Measurements from ENCODE around the gene CCT8L2.
"Not testable (repeated sequence)": the region's sequence is repeated elsewhere in the genome, so short reads cannot be mapped to it uniquely, and the experiment has no call there.

Gene CCT8L2

GRCh38 chr22:16602728-16603447 is 10.3 kb upstream of the CCT8L2 start:
- DNase-seq, H3K9me3 Mint-ChIP-seq, H3K27ac Mint-ChIP-seq, H3K36me3 Mint-ChIP-seq, H3K4me3 Mint-ChIP-seq, H3K4me1 Mint-ChIP-seq, CTCF ChIA-PET: not testable (repeated sequence)
- peaks cover 48% of the 10 kb centered on the region for H3K27me3 Mint-ChIP-seq

GRCh38 chr22:16602224-16602727 is 9.7 kb upstream of the CCT8L2 start:
- DNase-seq, H3K9me3 Mint-ChIP-seq, H3K4me3 Mint-ChIP-seq, H3K4me1 Mint-ChIP-seq, H3K36me3 Mint-ChIP-seq, H3K27ac Mint-ChIP-seq, CTCF ChIA-PET: not testable (repeated sequence)
- H3K27me3 Mint-ChIP-seq = peaks cover 48% of the 10 kb centered on the region

DNA sequence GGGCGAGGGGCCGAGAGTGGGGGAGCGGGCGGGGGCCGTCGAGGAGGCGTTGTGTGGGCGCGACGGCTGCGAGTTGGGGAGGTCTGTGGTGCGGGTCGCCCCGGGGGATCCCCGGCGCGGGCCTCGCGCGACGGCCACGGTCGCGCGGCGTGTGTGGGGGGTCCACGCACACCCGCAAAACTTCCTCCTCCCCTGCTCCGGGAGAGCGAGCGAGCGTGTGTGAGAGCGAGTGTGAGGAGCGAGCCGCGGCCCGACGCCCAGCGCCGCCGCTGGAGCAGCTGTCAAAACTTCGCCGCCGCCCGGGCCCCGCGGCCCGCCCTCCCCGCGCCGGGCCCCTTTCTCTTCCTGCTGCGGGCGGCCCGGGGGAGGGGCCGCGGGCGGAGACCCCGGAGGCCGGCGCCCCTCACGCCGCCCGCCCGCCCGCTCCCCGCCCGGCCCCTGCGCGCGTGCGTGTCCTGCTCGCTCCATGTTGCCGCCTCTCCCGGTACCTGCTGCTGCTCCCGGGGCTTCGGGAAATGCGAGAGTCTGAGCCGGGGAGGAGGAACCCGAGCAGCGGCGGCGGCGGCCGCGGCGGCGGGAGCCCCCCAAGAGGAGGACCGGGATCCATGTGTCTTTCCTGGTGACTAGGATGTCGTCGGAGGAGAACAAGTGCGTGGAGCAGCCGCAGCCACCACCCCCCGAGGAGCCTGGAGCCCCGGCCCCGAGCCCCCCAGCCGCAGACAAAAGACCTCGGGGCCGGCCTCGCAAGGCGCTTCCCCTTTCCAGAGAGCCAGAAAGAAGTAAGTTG is 9.0 kb upstream of the CCT8L2 start:
- CTCF ChIA-PET = no interaction called here
- Mint-ChIP-seq H3K27ac (no peak overlapping the region), H3K36me3 (peaks cover 3% of the 10 kb centered on the region), H3K9me3 (no peaks in the 10 kb centered on the region), H3K4me3 (no peak overlapping the region), H3K4me1 (peaks cover 5% of the 10 kb centered on the region), H3K27me3 (peaks cover 48% of the 10 kb centered on the region)
- no peak for DNase-seq

DNA sequence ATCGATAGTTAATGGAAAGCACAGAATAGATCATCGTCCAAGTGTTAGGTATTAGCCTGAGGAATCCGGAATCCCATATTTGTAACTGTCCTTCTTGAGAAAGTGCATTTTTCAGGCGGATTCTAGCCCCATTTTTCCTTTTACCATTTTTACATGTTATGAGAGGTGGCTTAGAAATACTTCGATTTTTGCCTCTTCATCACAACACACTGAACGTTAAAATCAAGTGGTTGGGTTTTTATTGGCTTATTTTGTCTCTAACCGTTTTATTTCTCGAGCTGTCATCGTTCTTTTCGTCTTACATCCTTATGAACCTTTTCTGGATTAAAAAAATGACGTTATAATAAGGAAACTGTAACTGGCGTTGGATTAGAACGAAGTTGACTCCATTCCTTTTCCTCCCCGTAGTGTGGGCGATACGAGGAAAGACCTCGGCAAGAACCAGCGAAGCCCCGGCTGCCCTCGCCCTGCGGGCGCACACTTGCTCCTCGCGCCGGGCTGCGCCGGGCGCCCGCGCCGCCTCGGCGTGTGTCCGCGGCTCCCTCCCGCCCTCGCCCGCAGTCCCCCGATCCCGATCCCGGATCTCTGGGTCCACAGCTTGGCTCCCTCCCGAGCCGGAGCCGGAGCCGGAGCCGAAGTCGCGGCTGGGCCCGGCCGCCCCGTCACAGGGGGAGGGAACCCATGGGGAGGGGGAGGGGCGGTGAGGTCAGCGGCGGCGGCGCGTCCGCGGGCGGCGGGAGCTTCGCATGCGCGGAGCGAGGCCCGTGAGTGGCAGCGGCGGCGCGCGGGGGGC is 8.2 kb upstream of the CCT8L2 start:
- CTCF ChIA-PET, H3K4me1 Mint-ChIP-seq, H3K9me3 Mint-ChIP-seq, H3K36me3 Mint-ChIP-seq, H3K27ac Mint-ChIP-seq: not testable (repeated sequence)
- DNase-seq = peak; percentile 25
- Mint-ChIP-seq H3K27me3 (peaks cover 48% of the 10 kb centered on the region), H3K4me3 (peak overlapping the region; percentile 28)

DNA sequence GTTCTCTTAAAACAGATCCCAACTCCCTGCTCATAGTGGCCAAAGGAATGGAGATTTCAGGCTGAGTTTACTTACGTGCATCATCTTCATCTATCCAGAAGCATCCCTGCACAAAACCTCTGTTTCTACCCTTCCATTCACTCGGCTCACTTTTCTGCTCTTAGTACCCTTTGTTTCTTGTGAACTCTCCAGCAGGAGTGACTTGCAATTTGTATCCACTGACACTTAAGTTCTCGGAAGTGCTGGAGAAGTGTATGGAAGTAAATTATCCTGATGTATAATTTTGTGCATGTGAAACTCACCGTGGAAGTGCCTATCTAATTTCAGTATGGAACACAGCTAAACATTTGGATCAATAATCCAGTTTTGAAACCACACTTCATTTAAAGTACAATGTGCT is 7.0 kb upstream of the CCT8L2 start:
- H3K9me3 Mint-ChIP-seq, H3K36me3 Mint-ChIP-seq, H3K4me3 Mint-ChIP-seq, DNase-seq, H3K27ac Mint-ChIP-seq, H3K4me1 Mint-ChIP-seq, CTCF ChIA-PET: not testable (repeated sequence)
- H3K27me3 Mint-ChIP-seq = peaks cover 47% of the 10 kb centered on the region

DNA sequence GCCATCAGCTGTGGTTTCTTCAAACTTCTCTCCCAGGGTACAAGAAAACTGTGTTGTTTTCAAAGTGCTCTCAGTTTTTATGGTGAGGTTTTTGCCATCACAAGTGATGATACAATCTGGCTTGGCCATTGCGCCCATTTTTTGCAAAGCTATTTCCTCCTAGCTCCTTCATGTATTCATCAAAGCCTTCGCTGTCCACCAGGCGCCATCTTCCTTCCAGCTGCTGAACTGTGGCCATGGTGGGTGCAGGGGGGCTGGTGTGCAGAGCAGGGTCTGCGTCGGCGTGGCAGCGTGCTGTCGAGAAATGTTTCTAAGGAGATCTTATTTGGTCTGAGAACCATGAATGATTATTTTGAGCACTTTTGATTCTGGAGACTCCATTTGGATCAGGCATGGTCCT is 2.6 kb upstream of the CCT8L2 start:
- not testable (repeated sequence) for H3K36me3 Mint-ChIP-seq

DNA sequence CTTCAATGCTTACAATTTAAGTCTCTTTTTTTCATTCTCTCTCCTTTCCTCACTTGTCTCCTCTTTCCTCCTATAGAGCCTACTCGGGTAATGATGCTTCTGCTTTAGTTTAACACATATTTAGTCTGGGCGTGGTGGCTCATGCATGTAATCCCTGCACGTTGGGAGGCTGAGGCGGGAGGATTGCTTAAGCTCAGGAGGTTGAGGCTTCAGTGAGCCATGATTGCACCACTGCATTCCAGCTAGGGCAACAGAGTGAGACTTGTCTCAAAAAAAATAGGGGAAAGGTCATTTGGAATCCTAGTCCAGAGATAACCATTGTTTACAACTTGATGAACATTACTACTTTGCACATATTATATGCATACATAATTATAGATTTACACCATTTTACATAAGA is 1.4 kb upstream of the CCT8L2 start:
- CTCF ChIA-PET = no interaction called here

More for the DNA sequence above, 2.6 kb upstream of the CCT8L2 start:
- H3K4me1 Mint-ChIP-seq, H3K9me3 Mint-ChIP-seq, H3K4me3 Mint-ChIP-seq, H3K27ac Mint-ChIP-seq, H3K27me3 Mint-ChIP-seq, CTCF ChIA-PET, DNase-seq: not testable (repeated sequence)

GRCh38 chr22:16592231-16592630 is 379 bp downstream of the CCT8L2 start:
- DNase-seq, H3K27me3 Mint-ChIP-seq, H3K9me3 Mint-ChIP-seq, H3K4me1 Mint-ChIP-seq, H3K4me3 Mint-ChIP-seq, CTCF ChIA-PET, H3K27ac Mint-ChIP-seq, H3K36me3 Mint-ChIP-seq: not testable (repeated sequence)

More for the DNA sequence above, 1.4 kb upstream of the CCT8L2 start:
- no peak overlapping the region for H3K4me3 Mint-ChIP-seq
- no peaks in the 10 kb centered on the region for H3K9me3 Mint-ChIP-seq
- no peaks in the 10 kb centered on the region for H3K36me3 Mint-ChIP-seq
- no peak for DNase-seq
- H3K27me3 Mint-ChIP-seq = no peaks in the 10 kb centered on the region
- H3K4me1 Mint-ChIP-seq = no peaks in the 10 kb centered on the region
- H3K27ac Mint-ChIP-seq = no peak overlapping the region

- H3K27ac Mint-ChIP-seq = peak overlapping the region; percentile 19
These were observed 1.5 kb downstream of the CCT8L2 start for GRCh38 chr22:16591136-16591535.

GRCh38 chr22:16586991-16587390 is 5.6 kb downstream of the CCT8L2 start:
- H3K4me1 Mint-ChIP-seq = no peaks in the 10 kb centered on the region
- H3K27ac Mint-ChIP-seq = no peak overlapping the region
- H3K4me3 Mint-ChIP-seq = no peak overlapping the region
- CTCF ChIA-PET = no interaction called here
- H3K9me3 Mint-ChIP-seq = no peaks in the 10 kb centered on the region
- DNase-seq = no peak
- H3K36me3 Mint-ChIP-seq = no peaks in the 10 kb centered on the region
- H3K27me3 Mint-ChIP-seq = no peaks in the 10 kb centered on the region

More at GRCh38 chr22:16591136-16591535, 1.5 kb downstream of the CCT8L2 start:
- H3K36me3 Mint-ChIP-seq, H3K27me3 Mint-ChIP-seq, DNase-seq, H3K4me3 Mint-ChIP-seq, CTCF ChIA-PET, H3K4me1 Mint-ChIP-seq, H3K9me3 Mint-ChIP-seq: not testable (repeated sequence)

- Mint-ChIP-seq H3K9me3 (no peaks in the 10 kb centered on the region), H3K27me3 (no peaks in the 10 kb centered on the region)
These were observed 6.4 kb downstream of the CCT8L2 start for GRCh38 chr22:16586170-16586569.

GRCh38 chr22:16580872-16581271 is 11.7 kb downstream of the CCT8L2 start:
- DNase-seq, CTCF ChIA-PET, H3K4me1 Mint-ChIP-seq, H3K27ac Mint-ChIP-seq, H3K9me3 Mint-ChIP-seq, H3K4me3 Mint-ChIP-seq, H3K27me3 Mint-ChIP-seq, H3K36me3 Mint-ChIP-seq: not testable (repeated sequence)

More at GRCh38 chr22:16586170-16586569, 6.4 kb downstream of the CCT8L2 start:
- no peaks in the 10 kb centered on the region for H3K4me1 Mint-ChIP-seq
- no peak for DNase-seq
- H3K4me3 Mint-ChIP-seq = no peak overlapping the region
- no peak overlapping the region for H3K27ac Mint-ChIP-seq
- CTCF ChIA-PET = no interaction called here
- H3K36me3 Mint-ChIP-seq = no peaks in the 10 kb centered on the region

DNA sequence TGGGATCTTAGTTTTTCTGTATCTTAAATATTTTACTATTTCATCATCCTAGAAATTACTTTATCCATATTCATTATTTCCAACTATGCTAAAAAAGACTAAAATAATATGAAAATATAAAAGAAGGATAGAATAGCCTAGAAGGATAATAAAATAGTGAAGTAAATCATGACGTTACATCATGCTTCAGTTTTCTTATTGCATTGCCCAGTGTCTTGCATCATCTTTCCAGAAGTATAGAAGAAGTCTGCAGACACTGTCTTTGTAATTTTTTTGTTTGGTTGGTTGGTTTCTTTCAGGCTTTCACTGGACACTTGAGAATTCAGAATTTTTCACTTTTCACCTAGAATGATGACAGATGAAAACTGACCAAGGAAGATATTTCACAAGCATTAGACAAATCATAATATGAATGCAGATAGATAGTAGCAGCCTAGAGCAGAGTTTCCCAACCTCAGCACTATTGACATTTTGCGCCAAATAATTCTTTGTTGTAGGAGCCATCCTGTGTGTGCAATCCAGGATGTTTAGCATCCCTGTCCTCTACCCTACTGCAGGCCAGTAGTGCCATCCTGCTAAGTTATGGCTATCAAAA is 23.3 kb downstream of the CCT8L2 start:
- H3K4me3 Mint-ChIP-seq, H3K27me3 Mint-ChIP-seq, H3K9me3 Mint-ChIP-seq, CTCF ChIA-PET, H3K27ac Mint-ChIP-seq, H3K4me1 Mint-ChIP-seq, DNase-seq, H3K36me3 Mint-ChIP-seq: not testable (repeated sequence)

GRCh38 chr22:16568425-16568758 is 24.2 kb downstream of the CCT8L2 start:
- Mint-ChIP-seq H3K27me3 (no peaks in the 10 kb centered on the region), H3K9me3 (no peaks in the 10 kb centered on the region), H3K27ac (no peak overlapping the region), H3K4me1 (no peaks in the 10 kb centered on the region), H3K4me3 (no peak overlapping the region), H3K36me3 (no peaks in the 10 kb centered on the region)
- CTCF ChIA-PET = no interaction called here
- DNase-seq = no peak

All from activated naive CD4-positive, alpha-beta T cell treated with anti-CD3 and anti-CD28 coated beads, Interleukin-2, amount 10 ng/mL, durations not matched to agents 7 days and 5 days (primary cell).